ENCODE results near the gene HDAC1. TPM values are rescaled to one million over a fixed set of nuclear protein-coding genes. Genes with fewer than 3 reads are reported as not detected.

Gene HDAC1
- total and polyA plus RNA-seq, 2 of the 13 experiments (the other 11 are each of a cell fraction or from before 2014, with no cell fraction given), result 93.5 to 189 TPM

GRCh38 chr1:32345289-32345827 lies 53.5 kb downstream of the HDAC1 start (continued):
- no peak for TF ChIP-seq MXI1 (IDR thresholded peaks at IDR 0.05; ENCODE audit: borderline replicate concordance, low read depth, low read length)
- TF ChIP-seq CCDC6 (CRISPR knock-in tag; IDR thresholded peaks at IDR 0.05), result no peak
- TF ChIP-seq JUNB (CRISPR knock-in tag; IDR thresholded peaks at IDR 0.05; ENCODE audit: borderline replicate concordance), result no peak
- no peak for TF ChIP-seq ZMYM4 (CRISPR knock-in tag; IDR thresholded peaks at IDR 0.05)
- TF ChIP-seq, protein P1, sequence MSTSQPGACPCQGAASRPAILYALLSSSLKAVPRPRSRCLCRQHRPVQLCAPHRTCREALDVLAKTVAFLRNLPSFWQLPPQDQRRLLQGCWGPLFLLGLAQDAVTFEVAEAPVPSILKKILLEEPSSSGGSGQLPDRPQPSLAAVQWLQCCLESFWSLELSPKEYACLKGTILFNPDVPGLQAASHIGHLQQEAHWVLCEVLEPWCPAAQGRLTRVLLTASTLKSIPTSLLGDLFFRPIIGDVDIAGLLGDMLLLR (CRISPR knock-in tag; IDR thresholded peaks at IDR 0.05), result no peak
- no peak for TF ChIP-seq REL (CRISPR knock-in tag; conservative IDR thresholded peaks at IDR 0.05)
- TF ChIP-seq, protein P2, sequence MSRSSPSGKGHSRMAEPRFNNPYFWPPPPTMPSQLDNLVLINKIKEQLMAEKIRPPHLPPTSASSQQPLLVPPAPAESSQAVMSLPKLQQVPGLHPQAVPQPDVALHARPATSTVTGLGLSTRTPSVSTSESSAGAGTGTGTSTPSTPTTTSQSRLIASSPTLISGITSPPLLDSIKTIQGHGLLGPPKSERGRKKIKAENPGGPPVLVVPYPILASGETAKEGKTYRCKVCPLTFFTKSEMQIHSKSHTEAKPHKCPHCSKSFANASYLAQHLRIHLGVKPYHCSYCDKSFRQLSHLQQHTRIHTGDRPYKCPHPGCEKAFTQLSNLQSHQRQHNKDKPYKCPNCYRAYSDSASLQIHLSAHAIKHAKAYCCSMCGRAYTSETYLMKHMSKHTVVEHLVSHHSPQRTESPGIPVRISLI (CRISPR knock-in tag; IDR thresholded peaks at IDR 0.05; ENCODE audit: borderline replicate concordance), result no peak
- no peak; the same call in 1 of the 2 replicates for TF ChIP-seq KAT8 (CRISPR knock-in tag; IDR thresholded peaks at IDR 0.05)
- TF ChIP-seq SIX1 (CRISPR knock-in tag; IDR thresholded peaks at IDR 0.05; ENCODE audit: borderline replicate concordance), result no peak
- TF ChIP-seq ZNF30 (CRISPR knock-in tag; IDR thresholded peaks at IDR 0.05), result no peak
- TF ChIP-seq GTF3A (CRISPR knock-in tag; conservative IDR thresholded peaks at IDR 0.05), result no peak
- no peak for TF ChIP-seq ZNF354B (CRISPR knock-in tag; IDR thresholded peaks at IDR 0.05)
- TF ChIP-seq GFI1 (CRISPR knock-in tag; IDR thresholded peaks at IDR 0.05; ENCODE audit: borderline replicate concordance), result no peak
- TF ChIP-seq, protein P3, sequence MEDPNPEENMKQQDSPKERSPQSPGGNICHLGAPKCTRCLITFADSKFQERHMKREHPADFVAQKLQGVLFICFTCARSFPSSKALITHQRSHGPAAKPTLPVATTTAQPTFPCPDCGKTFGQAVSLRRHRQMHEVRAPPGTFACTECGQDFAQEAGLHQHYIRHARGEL (CRISPR knock-in tag; IDR thresholded peaks at IDR 0.05), result no peak
- TF ChIP-seq HHEX (CRISPR knock-in tag; IDR thresholded peaks at IDR 0.05), result no peak
- TF ChIP-seq HNRNPLL (IDR thresholded peaks at IDR 0.05; ENCODE audit: low read depth, low read length, poor library complexity, severe bottlenecking), result no peak
- TF ChIP-seq SRY (CRISPR knock-in tag; IDR thresholded peaks at IDR 0.05), result no peak
- TF ChIP-seq SETDB1 (CRISPR knock-in tag; IDR thresholded peaks at IDR 0.05; ENCODE audit: borderline replicate concordance), result no peak
- TF ChIP-seq ATM (IDR thresholded peaks at IDR 0.05; ENCODE audit: borderline replicate concordance), result no peak
- no peak for TF ChIP-seq ZXDC (CRISPR knock-in tag; IDR thresholded peaks at IDR 0.05)
- TF ChIP-seq SALL1 (CRISPR knock-in tag; IDR thresholded peaks at IDR 0.05), result peak; percentile 59; the same call in 1 of the 2 replicates
- TF ChIP-seq RBAK (CRISPR knock-in tag; IDR thresholded peaks at IDR 0.05), result no peak
- TF ChIP-seq TEAD3 (CRISPR knock-in tag; optimal IDR thresholded peaks at IDR 0.05; ENCODE audit: borderline replicate concordance), result peak; percentile 62

Measured in HepG2 (cell line).